NCI-H1436 treated with DMSO at 0.1 percent for 48 hours (cell line): ENCODE results near the gene ACSM6.
"Not testable (repeated sequence)": the region's sequence is repeated elsewhere in the genome, so short reads cannot be mapped to it uniquely, and the experiment has no call there.

ENCODE experiments used
- DNase-seq: peaks from one replicate; lab custom pipeline; 2025; lab: John Stamatoyannopoulos, UW

The ACSM6 gene, protein sequence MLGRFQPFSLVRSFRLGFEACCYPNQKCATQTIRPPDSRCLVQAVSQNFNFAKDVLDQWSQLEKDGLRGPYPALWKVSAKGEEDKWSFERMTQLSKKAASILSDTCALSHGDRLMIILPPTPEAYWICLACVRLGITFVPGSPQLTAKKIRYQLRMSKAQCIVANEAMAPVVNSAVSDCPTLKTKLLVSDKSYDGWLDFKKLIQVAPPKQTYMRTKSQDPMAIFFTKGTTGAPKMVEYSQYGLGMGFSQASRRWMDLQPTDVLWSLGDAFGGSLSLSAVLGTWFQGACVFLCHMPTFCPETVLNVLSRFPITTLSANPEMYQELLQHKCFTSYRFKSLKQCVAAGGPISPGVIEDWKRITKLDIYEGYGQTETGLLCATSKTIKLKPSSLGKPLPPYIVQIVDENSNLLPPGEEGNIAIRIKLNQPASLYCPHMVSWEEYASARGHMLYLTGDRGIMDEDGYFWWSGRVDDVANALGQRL

DNA sequence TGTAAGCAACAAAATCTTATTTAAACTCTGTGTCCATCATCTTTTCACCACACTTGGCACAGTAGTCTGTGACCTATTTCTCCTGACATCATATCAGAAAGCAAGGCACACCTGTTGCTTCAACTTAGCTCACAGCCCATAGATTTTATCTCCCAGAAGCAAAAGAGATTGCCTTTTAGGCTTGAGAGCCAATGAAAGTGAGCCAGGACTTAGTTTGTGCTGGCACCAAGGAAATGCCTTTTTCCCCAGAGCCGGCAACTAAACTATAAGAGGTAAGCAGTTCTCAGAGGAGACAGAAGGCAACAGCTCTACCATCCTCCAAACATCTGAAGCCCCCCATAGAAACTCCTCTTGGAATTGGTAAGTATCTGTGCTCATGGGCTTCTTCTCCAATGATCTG, at the start of gene ACSM6:
ACSM6 (plus strand) TSS at position 295 of the 400 bp plus-strand sequence. CDS start 248 bp downstream, outside the sequence.
- no peak for DNase-seq

- no peak for DNase-seq
Measured at GRCh38 chr10:95168694-95169093, 25.3 kb upstream of the ACSM6 start.

- DNase-seq: no peak
Measured at GRCh38 chr10:95169522-95169921, 24.5 kb upstream of the ACSM6 start.

DNA sequence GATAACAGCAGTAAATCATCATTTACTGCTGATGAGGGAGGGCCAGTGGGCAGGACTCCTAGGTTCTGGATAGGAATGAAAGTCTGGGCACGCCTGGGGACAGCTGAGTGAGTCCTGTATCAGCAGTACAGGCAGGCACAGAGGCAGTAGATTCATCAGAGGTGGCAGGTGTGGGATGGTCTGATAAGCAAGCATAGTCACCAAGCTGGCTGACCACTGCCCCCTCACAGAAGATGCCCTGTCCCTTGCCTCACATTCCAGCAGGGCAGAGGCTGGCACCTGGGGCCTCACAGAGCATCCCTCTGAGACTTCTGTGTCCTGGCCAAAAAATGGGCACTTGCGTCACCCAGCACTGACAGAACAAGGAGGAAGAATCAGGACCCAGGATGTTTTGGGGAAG, 23.2 kb upstream of the ACSM6 start:
- DNase-seq: no peak

- no peak for DNase-seq
Measured at GRCh38 chr10:95171336-95171735, 22.7 kb upstream of the ACSM6 start.

DNA sequence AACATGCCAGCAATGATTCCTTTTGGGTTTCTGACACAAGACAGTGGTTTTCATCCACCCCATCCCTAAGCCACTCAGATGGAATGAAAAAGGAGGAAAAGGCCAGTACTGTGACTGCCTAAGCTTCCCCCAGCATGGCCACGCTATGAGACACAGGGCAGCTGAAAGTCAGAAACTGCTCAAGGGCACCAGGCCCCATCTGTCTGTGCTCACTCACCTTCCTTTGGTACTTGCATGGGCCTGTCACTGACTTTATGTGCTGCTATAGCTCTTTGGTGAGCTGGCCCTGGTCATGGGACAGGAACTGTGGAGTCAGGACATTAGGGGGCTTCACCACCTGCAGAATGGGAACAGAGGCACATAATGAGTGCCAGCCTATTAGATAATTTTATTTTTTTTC, 21.2 kb upstream of the ACSM6 start:
- no peak for DNase-seq

GRCh38 chr10:95176101-95176500, 17.9 kb upstream of the ACSM6 start:
- DNase-seq: no peak

- no peak for DNase-seq
Measured at GRCh38 chr10:95177429-95177828, 16.6 kb upstream of the ACSM6 start.

DNA sequence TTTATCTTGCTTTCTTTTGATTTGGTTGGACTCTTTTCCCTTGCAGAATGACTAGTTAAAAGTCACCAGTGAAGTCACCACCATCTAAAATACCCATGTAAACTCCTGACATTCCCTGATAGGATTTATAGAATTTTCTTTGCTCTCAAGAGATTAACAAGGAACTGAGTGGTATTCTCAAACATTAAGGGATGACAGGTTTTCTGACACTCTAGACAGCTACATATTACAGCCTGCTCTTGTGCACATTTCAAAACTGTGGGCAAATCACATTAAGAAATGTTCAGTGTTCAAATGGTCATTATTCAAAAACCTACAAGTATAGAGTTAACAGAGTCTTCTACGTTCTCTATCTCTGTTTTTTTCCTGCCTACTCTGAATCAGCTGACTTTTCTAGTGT, 15.8 kb upstream of the ACSM6 start:
- DNase-seq: no peak

DNA sequence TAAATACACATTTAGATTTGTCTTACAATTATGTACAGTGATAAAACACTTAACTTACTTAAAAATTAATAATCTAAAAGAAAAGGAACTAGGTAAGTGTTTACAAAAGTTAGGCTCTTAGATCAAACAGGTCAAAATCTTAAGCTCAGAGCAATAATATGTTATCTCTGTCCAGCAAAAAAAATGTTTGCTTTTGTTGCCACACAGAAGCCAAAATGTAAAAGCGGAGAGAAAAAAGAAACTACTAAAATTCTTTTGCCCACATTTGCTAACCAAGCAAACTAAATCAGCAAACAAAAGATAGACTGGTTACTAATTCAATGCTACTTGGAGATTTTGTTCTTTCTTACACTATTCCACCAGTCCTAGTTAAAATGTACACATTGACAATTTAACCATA, 15.2 kb upstream of the ACSM6 start:
- DNase-seq: no peak

DNA sequence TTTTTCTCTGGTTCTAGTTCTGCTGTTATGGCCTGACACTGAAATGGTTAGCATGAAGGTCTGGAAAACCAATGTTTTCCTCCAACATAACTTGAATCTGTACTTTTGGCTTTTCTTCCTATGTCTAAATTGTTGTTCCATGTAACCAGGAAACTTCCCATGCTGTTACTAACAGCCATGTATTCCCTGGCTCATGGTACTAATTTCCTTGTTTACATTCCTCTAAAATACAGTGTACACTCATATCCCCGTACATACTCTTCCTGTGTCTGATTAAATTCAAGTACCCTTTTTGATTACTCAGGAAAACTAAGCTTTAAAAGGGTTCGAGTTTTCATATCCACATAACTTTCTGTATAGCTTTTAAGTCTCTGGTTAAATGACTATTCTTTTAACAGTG, 12.3 kb upstream of the ACSM6 start:
- no peak for DNase-seq

- peak; percentile 36 for DNase-seq
Measured at GRCh38 chr10:95183271-95184230, 10.5 kb upstream of the ACSM6 start.

DNA sequence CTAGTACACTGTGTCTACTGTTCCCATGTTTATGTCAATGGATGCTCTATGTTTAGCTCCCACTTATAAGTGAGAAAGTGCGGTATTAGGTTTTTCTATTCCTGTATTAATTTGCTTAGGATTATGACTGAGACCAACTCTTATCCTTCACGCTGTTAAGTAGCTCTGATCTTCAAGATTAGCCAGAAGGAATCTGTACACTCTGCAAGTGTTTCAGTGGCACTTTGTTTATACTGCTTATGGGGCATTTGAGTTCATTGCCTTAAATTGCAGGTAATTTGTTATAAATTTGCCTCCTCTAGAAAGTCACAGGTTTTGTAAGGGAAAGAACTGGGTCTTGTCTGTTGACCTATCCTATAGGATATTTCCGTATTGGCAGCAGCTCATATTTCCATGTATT, 6.4 kb upstream of the ACSM6 start:
- no peak for DNase-seq

GRCh38 chr10:95188593-95188992, 5.4 kb upstream of the ACSM6 start:
- DNase-seq: no peak

- no peak for DNase-seq
Measured at GRCh38 chr10:95196046-95196445, 2.0 kb downstream of the ACSM6 start.

- DNase-seq: no peak
Measured at GRCh38 chr10:95201736-95202135, 7.7 kb downstream of the ACSM6 start.

- DNase-seq: not testable (repeated sequence)
Measured at GRCh38 chr10:95202865-95203264, 8.8 kb downstream of the ACSM6 start.

DNA sequence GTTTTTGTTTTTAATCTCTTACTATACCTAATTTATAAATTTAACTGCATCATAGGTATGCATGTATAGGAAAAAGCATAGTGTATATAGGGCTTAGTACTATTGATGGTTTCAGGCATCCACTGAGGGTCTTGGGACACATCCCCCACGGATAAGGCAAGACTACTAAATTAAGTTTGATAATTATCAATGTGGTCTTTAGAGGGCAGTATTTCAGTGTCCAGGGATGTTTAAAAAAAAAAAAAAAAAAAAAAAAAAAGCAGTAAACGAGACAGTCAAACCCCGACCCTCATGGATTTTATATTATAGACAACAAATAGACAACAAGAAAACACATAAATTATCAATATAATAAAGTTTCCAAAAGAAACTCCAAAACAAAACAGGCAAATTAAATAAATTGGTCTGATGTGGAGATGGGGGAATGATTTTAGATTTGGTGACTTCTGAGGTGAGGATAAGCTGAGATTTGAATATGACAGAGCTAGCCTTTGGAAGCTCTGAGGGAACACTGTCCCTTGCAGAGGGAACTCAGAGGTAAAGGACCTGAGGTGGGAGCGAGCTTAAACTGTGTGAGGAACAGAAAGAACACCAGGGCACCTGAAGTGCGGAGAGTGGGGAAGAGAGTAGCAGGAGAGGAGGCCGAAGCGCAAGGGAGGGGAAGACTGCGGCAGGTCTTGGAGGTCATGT, 14.8 kb downstream of the ACSM6 start:
- no peak for DNase-seq

- DNase-seq: no peak
Measured at GRCh38 chr10:95209509-95210127, 15.6 kb downstream of the ACSM6 start.

GRCh38 chr10:95211606-95212279, 17.7 kb downstream of the ACSM6 start:
- DNase-seq: no peak

- no peak for DNase-seq
Measured at GRCh38 chr10:95214369-95214768, 20.3 kb downstream of the ACSM6 start.
